DMS153 treated with DMSO at 0.1 percent for 48 hours (cell line): Measurements from ENCODE around the gene IGF2R.
A peak's percentile ranks its signal among the peaks of the same experiment; 100 is the strongest.
"Not testable (repeated sequence)": the region's sequence is repeated elsewhere in the genome, so short reads cannot be mapped to it uniquely, and the experiment has no call there.

Experiments used
- DNase-seq: peaks from one replicate; lab custom pipeline; 2025; ENCODE audit not compliant: unreplicated experiment; lab: John Stamatoyannopoulos, UW

Gene IGF2R

DNA sequence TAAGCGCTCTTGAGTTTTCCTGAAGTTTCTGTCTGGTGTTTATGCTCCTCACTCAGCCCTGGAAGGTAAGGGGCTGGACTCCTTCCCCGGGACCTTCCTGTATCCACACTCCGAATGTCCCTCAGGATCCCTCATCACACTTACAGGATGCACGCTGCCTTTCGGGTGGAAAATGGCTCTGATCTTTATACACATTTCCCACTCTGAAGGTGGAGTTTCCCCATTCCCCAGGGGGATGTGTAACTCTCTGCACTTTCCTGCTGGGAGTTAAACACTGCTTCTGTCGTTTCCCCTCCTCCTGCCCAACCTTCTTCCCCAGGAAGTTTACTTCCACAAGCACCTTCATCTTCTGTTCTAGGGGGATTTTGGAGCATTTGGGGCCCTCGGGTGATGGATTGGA is 17.1 kb upstream of the IGF2R start:
- DNase-seq = no peak

DNA sequence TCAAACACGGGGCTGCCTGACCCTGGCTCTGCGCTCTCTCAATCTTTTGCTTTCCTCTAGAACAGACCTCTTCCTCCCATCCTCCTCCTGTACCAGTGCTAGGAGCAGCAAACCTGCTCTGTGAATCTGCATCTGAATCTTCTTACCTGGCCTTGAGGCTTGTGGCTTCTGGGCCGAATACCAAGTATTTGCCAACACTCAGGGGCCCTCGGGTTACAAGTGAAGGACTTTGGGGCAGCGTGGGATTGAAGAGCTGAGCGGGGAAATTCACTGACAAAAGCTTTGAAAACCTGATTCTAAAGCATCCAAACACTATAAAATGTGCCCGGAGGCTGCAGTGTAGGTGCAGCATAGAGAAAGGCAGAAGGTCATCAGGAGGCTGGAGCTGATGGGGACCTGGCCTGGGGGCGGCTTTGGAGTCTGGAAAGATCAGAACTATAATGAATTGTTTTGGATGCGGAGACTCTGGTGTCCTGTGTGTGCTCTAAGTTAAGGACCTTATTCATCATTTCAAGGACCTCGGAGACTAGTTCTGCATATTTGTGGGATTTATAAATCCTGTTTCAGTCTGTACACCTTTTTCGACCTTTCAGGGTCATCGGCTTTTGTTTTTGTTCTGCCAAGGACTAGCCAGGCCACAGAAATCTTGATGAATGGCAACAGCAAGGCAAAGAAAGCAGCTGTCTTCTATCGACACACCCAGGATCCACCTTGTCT is 16.4 kb upstream of the IGF2R start:
- no peak for DNase-seq

DNA sequence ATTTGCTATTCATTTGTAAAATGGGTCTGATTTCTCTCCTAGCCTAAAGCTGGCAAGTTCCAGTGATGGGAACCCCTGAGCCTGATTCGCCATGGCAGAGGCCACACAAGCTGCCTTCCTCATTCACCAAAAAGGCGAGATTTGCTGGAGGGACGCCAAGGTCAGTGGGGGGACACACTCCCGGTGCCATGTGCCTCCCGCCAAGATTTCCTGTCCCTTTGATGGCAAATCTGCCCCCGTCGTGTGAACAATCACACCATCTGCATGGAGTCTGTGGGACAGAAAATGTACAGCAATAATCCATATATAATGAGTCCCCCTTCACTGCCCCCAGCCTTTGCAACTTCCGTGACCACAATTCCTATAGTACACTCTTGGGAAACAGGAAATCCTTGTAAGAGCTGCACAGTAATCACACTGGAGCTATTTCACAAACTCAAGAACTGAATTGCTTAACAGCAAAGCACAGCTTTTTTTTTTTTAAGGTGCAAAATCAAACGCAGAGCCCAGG is 15.7 kb upstream of the IGF2R start:
- DNase-seq = no peak

DNA sequence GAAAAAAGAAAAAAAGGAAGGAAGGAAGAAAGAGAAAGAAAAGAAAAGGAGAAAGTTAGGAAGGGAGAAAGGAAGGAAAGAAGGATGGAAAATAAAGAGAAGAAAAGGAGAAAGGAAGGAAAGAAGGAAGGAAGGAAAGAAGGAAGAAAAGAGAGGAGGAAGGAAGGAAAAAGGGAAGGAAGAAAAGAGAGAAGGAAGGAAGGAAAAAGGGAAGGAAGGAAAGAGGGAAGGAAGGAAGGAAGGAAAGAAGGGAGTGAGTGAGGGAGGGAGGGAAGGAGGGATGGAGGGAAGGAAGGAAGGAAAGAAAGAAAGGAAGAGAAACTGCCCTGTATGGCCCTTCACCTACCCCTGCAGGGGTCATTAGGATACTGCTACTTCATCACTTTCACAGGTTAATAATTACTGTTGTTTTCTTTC is 12.9 kb upstream of the IGF2R start:
- DNase-seq = no peak

DNA sequence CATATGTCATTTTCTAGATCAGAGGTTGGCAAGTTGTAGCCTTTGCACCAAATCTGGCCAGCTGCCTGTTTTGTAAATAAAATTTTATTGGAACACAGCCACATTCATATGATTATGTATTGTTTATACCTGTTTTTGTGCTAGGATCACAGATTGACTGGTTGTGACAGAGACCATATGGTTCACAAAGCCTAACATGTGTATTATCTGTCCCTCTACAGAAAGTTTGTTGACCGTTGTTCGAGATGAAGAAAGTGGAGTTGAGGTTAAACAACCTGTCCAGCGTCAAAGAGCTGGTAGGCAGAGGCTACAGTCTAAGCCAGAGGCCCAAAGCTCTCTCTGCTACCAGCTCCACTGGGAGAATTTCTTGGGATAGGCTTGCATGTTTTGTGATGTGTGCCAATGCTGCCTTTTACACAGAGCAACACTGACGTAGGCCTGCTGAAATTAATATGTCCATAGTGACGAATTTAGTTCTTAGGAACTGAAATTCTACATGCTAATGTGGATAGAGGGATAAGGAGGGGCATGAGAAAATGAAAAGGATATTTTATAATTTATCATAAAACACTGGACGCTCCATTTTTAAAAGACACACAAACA is 11.7 kb upstream of the IGF2R start:
- no peak for DNase-seq

DNA sequence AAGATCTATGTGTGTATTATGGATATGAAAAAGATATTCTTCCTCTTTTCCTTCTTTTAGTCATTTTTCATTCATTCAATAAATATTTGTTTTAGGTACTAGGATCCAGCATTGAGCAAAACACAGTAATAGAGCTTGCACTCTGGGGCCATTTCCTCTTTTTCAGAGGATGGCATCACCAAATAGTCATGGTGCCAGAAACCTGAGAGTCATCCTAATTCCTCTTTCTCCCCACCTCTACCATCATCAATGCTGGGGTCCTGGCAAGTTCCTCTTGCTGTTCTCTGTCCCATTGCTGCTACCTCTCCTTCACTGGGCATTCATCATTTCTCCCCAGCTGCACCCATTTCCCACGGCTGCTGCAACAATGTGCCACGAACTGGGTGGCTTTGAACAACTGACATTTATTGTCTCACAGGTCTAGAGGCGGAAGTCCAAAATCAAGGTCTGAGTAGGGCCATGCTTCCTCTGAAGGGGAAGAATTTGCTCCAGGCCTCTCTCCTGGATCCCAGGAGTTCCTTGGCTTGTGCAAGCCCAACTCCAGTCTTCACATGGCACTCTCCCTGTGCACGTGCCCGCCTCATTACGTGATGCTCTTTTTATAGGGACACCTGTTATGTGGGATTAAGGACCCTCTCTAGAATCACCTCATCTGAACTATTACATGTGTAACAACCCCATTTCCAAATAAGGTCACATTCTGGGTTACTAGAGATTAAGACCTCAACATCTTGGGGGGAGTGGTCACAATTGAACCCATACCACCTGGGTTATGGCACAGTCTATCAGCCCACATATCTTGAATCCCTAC is 9.5 kb upstream of the IGF2R start:
- no peak for DNase-seq

- DNase-seq = no peak
Measured at GRCh38 chr6:159959976-159960384, 8.9 kb upstream of the IGF2R start.

DNA sequence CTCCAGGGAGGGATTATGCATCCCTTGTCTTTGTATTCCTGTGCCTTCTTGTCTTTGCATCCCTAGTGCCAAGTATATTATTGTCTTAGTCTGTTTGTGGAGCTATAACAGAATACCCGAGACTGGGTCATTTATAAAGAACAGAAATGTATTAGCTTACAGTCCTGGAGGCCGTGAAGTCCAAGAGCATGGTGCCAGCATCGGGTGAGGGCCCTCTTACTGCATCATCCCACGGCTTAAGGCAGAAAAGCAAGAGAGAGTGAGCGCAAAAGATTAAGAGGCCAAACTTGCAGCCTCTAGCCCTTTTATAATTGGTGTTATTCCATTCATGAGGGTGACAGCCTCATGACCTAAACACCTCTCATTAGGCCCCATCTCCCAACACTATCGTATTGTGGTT is 8.4 kb upstream of the IGF2R start:
- no peak for DNase-seq

DNA sequence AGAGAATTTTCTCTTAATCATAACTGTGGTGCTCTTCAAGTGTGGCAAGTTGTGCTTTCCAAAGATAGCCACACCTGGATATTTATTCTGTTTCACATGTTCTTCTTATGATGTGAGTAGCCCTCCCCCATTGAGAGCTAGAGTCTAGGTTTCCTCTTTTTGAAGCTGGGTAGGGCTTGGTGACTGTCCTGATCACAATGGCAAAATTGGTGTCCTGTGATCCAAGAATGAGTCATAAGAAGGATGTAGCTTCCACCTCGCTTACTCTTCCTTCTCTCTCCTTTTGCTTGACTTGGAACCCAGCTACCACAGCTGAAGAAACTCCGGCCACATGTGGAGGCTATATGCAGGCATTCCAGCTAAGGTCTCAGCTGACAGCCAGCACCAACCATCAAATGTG is 7.4 kb upstream of the IGF2R start:
- no peak for DNase-seq

DNA sequence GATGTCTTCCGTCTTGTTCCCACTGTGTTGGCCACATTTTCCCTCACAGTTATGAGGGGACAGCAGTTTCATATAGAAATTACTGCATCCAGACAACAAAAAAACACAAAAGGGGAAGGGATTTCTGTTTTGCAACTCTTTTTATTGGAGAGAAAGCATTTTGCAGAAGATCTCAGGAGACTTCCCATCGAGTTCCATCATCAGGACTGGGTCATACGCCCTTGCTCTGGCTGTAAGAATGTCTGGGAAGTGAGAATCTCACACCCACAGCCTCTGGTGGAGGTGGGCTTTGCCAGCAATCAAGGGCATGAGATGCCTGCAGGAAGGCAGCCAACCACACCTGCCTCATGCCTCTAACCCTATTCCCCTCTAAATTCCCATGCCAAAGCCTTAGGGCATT is 5.8 kb upstream of the IGF2R start:
- no peak for DNase-seq

GRCh38 chr6:159964046-159964445 is 4.8 kb upstream of the IGF2R start:
- DNase-seq = no peak

GRCh38 chr6:159966339-159966738 is 2.5 kb upstream of the IGF2R start:
- no peak for DNase-seq

DNA sequence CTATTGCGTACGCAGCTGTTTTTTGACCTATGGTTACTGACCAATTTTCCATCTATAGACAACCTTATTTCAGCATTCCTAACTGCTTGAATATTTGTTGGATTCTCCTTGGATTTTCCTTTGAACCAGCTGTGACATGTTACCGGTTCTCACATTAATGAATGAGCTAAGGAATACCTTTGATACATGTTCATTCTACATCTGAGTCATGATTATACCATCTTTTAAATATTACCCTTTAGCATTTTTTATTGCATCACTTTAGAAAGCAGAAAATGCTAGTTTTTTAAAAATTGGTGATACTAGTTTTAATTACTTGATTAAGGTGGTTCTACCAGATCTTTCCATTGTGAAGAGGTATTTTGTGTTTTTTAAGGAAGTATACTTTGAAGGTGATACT is 1.9 kb upstream of the IGF2R start:
- no peak for DNase-seq

- DNase-seq = not testable (repeated sequence)
Measured at GRCh38 chr6:159967621-159968020, 1.3 kb upstream of the IGF2R start.

DNA sequence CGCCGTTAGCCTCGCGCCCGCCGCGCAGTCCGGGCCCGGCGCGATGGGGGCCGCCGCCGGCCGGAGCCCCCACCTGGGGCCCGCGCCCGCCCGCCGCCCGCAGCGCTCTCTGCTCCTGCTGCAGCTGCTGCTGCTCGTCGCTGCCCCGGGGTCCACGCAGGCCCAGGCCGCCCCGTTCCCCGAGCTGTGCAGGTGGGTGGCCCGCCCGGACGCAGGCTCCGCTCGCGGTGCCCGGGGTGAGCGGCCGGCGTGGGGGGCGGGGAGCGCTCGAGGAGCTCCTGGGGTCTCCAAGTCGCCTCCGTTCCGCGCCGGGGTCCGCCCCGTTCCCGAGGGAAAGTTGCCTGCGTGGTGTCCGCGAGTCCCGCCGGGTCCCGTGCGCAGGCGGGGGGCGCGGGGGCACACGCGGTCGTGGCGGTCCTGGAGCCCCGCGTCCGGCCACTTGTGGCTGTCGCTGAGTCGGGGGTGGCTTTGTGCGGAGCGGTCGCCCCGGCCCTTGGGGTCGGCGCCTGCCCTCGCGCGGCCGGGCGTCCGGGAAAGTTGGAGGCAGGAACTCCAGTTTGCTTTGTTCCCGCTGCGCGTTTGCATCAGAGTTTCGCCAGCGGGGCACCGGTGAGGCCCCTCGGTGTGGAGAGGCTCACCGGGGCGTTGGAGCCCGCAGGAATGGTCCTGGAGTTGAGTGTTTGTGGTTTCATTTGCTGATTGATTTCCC is 476 bp downstream of the IGF2R start:
- DNase-seq = no peak

DNA sequence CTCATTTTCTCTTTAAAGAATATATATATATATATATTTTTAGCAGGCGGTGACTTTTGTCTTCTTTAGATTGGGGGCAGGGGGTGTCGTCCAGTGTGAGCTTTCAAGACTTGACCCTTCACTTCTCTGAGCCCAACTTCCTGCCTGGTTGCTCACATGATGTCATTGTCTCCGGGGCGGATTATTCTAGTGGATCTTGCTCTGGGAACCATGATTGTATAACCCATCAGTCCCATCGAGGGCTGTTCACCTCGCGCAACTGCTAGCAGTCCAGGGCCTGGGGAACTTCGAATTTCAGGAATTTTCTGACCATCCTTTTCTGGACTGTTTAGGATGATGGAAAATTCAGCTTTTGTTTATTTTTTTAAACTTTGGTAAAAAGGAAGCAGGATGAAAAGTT is 1.0 kb downstream of the IGF2R start:
- peak; percentile 12 for DNase-seq

DNA sequence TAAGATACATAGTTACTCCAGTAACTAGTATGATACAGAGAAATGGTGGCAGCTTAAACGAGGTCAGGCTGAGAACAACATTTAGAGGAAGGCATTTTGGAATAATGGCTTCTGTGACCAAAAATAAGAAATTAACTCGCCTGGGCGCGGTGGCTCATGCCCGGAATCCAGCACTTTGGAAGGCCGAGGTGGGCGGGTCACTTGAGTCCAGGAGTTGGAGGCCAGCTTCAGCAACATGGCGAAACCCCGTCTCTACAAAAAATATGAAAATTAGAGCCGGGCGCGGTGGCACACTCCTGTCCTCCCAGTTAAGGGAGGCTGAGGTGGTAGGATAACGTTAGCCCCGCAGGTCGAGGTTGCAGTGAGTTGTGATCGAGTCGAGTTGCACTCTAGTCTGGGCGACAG is 1.8 kb downstream of the IGF2R start:
- no peak for DNase-seq

DNA sequence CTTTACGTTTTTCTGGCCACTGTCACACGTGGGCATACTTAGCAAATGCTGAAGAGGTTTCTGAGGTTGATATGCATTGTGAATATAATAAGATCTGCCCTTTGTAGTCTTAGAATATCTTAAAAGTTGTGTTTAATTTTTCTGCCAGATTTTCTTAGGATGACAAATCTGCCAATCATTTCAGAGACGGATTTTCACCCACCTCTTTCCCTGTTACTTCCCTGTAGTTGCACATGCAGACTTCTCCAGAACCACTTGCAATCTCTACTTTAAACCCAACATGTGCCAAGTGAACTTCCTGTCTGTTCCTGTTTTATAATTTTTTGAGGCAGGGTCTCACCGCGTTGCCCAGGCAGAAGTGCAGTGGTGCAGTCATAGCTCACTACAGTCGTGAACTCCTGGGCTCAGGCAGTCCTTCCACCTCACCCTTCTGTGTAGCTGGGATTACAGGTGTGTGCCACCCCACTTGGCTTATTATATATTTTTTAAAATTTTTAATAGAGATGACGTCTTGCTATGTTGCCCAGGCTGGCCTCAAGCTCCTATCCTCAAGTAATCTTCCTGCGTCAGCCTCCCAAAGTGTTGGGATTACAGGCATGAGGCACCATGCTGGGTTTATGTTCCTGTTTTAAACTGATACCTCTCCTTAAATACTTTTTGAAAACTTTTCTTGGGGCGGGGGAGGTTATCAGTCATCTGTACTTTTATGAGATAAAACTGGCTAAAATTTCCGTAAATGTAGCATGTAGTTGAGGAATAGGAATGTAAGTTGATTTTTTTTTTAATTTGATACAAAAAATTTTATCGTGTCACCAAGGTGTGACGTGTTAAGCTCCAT is 2.7 kb downstream of the IGF2R start:
- no peak for DNase-seq

GRCh38 chr6:159972506-159973268 is 3.8 kb downstream of the IGF2R start:
- DNase-seq = no peak

DNA sequence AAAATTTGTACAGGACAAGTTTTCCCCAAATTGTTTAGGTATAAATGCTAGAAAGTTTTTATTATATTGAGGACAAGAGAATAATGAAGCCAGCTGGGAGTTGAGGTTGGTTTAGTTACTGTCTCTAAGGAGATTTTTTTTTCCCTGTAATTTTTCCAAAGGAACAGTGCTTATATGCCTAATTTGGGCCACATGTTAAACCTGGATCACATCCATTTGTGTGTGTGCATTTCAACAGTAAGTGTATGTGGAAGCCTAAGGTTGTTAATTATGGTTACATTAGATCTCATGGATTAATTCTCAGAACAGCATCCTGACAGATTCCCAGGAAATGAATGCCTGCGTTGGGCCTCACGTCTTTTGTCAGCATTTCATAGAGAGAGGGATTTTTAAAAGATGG is 4.5 kb downstream of the IGF2R start:
- no peak for DNase-seq
